HG02610 (cell line): ENCODE results near the gene PNKP.

Source experiments
- ATAC-seq: cut with Tn5 transposase; IDR thresholded peaks from one replicate; pipeline ENCODE4 v1.9.1; 2021; ENCODE audit warnings: mild to moderate bottlenecking, moderate library complexity; ENCODE audit not compliant: unreplicated experiment

PNKP gene

GRCh38 chr19:49847731-49848696 is 19.4 kb downstream of the PNKP start:
- ATAC-seq = no peak

GRCh38 chr19:49846408-49846807 is 21.0 kb downstream of the PNKP start:
- ATAC-seq = no peak

- no peak for ATAC-seq
These were observed 22.0 kb downstream of the PNKP start for GRCh38 chr19:49845414-49845813.

- ATAC-seq = no peak
These were observed 23.0 kb downstream of the PNKP start for GRCh38 chr19:49844138-49845095.

GRCh38 chr19:49843265-49843664 is 24.1 kb downstream of the PNKP start:
- no peak for ATAC-seq

GRCh38 chr19:49840736-49841249 is 26.6 kb downstream of the PNKP start:
- ATAC-seq = no peak

GRCh38 chr19:49840321-49840720 is 27.1 kb downstream of the PNKP start:
- no peak for ATAC-seq

GRCh38 chr19:49839713-49840112 is 27.7 kb downstream of the PNKP start:
- ATAC-seq = no peak

- no peak for ATAC-seq
These were observed 28.3 kb downstream of the PNKP start for GRCh38 chr19:49838885-49839588.

GRCh38 chr19:49837425-49837824 is 30.0 kb downstream of the PNKP start:
- ATAC-seq = no peak

- no peak for ATAC-seq
These were observed 30.4 kb downstream of the PNKP start for GRCh38 chr19:49837009-49837310.

- no peak for ATAC-seq
These were observed 31.0 kb downstream of the PNKP start for GRCh38 chr19:49836176-49837008.

GRCh38 chr19:49835562-49835961 is 31.8 kb downstream of the PNKP start:
- ATAC-seq = no peak

GRCh38 chr19:49833599-49833998 is 33.8 kb downstream of the PNKP start:
- ATAC-seq = no peak

GRCh38 chr19:49832556-49832955 is 34.8 kb downstream of the PNKP start:
- ATAC-seq = no peak

- no peak for ATAC-seq
These were observed 35.8 kb downstream of the PNKP start for GRCh38 chr19:49831592-49831991.

- no peak for ATAC-seq
These were observed 36.6 kb downstream of the PNKP start for GRCh38 chr19:49830766-49831165.

- ATAC-seq = no peak
These were observed 37.7 kb downstream of the PNKP start for GRCh38 chr19:49829721-49830120.

- ATAC-seq = no peak
These were observed 38.2 kb downstream of the PNKP start for GRCh38 chr19:49829200-49829599.

- ATAC-seq = no peak
These were observed 40.3 kb downstream of the PNKP start for GRCh38 chr19:49827034-49827433.
